KBM-7 (cell line): Measurements from ENCODE around the gene ZNF620.
"Not testable (repeated sequence)": the region's sequence is repeated elsewhere in the genome, so short reads cannot be mapped to it uniquely, and the experiment has no call there.

Experiments
- DNase-seq: peaks from one replicate; pipeline ENCODE4 v3.0.0-alpha.2; 2015
- in situ Hi-C: fragments of 300-500 bp; cut with MboI; formaldehyde crosslinking; loops from 2 replicates; pipeline ENCODE4 v1.14.3; 2020; ENCODE audit warnings: low sequenced_read_pairs, low pct_unique_long_range_greater_than_20kb, mixed read lengths

ZNF620 gene

DNA sequence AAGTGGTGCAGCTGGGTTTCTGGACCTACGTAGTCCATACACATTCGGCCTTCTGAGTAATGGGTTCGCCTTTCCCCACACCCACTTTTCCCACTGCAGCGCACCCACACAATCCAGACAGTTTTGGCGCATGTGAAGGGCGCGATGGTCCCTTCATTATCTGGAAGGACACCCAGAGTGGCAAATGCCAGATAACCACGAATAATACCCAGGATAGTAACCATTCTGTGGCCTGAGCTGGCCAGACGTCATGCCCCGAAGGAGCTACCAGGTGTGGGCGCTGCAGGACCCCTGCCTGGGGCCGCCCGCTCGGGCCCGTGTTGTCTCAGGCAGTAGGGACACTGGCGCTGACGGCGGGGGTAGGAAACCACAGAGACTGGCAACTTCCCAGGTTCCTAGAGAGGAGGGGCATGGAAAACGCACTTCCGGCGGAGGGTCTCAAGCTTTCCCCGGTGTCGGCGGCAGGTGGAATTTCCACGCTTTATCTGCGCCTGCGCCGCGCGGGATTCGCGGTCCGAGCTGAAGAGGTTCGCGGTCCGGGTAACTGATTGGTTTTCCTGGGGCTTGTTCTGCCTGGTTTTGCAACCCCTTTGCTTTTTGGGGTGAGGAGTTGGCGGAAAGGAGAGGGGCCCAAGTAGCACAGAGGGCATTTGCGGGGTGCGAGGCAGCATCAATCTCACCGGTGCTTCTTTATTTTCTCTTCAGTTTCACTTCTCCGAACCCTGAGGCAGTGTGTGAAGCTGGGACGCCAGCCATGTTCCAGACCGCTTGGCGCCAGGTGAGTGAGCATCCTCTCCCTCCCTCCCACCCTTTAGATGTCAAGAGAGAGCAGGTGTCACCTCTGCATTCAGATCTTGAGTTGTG lies at the start of gene ZNF620:
ZNF620 (plus strand) TSS at position 441 of the 864 bp plus-strand sequence; CDS start at position 755, 314 bp downstream.
- peak; percentile 91 for DNase-seq
- in situ Hi-C loops, result no loop called here

DNA sequence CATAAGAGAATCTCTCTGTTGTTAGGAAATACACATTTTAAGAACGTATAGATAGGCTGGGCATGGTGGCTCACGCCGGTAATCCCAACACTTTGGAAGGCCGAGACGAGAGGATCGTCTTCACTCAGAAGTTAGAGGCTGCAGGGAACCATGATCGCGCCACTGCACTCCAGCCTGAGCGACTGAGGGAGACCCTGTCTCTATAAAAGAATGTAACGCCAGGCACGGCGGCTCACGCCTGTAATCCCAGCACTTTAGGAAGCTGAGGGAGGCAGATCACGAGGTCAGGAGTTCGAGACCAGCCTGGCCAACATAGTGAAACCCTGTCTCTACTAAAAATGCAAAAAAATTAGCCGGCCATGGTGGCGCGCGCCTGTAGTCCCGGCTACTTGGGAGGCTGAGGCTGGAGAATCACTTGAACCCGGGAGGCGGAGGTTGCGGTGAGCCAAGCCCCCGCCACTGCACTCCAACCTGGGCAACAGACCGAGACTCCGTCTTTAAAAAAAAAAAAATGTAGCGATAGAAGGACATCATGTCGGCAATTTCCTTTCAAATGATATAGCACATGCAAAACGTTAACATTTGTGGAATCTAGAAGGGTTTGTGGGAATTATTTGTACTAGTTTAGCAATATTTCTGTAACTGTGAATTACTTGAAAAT lies 49.4 kb upstream of the ZNF620 start:
- in situ Hi-C loops, result no loop called here
- no peak for DNase-seq

DNA sequence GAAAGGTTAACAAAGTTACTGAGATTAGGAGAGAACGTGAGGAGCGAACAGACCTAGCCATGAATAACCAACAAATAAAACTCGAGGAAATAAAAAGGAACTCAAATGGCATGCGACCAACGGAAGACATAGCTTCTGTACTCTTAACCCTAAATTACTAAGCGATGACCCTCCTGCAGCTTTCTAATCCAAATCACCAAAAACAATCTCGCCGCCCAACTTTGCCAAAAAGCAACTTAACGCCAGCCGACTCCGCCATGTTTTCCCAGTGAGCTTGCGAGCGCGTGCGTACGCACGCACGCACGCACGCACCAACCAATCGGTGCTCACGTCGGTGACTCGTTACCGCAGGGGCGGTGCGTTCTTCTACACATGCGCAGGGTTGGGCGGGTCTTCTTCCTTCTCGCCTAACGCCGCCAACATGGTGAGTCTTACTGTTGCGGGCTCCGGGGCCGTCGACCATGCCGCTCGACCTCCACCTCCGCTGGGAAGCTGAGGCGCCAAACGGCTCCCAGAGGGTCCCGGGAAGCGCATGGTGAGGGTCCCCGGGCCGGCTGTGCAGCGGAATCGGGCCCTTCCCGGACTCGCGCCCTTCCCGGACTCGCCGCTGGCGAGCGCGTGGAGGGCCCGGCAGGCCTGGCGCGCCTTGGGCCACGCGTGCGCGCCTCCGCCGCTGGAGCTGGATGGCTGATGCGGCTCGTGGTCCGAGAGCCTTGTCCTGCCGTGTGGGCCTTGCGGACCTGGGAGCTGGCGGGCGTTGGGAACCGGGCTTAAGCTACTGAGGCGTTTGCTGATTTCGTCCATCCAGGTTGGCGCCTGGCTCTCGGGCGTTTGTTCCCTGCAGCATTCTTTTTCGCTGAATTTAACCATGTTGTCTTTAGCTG lies 48.7 kb upstream of the ZNF620 start, which contains the start of gene RPL14:
RPL14 (plus strand) TSS at position 400 of the 884 bp plus-strand sequence; CDS start at position 533, 133 bp downstream.
- DNase-seq, result peak; percentile 94
- in situ Hi-C loops, result no loop called here

- in situ Hi-C loops, result no loop called here
- no peak for DNase-seq
These were observed 47.4 kb upstream of the ZNF620 start for GRCh38 chr3:40458473-40458872.

- DNase-seq, in situ Hi-C loops: not testable (repeated sequence)
These were observed 45.4 kb upstream of the ZNF620 start for GRCh38 chr3:40460481-40460880.

DNA sequence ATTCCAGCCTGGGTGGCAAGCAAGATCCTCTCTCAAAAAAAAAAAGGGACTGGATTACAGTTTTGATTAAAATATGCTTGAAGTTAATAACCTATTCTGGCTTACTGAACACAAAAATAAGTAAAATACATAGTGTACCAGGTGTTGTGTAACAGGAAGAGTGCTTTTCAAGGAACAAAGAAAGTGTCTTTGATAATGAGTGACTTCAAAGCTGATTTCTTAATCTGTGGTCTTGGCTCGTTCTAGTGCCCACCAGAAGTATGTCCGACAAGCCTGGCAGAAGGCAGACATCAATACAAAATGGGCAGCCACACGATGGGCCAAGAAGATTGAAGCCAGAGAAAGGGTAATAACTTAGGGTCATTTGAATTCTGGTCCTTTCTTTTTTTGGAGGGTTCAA lies 44.7 kb upstream of the ZNF620 start:
- no peak for DNase-seq
- in situ Hi-C loops, result no loop called here

DNA sequence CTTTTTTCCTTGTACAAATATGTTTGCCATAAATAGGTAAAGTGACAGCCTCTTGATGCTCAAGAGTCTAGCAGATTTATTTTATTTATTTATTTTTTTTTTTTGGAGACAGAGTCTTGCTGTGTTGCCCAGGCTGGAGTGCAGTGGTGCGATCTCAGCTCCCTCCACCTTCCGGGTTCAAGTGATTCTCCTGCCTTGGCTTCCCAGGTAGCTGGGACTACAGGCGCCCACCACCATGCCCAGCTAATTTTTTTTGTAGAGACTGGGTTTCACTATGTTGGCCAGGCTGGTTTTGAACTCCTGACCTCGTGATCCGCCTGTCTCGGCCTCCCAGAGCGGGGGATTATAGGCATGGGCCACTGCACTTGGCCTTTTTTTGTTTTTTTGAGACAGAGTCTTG lies 43.0 kb upstream of the ZNF620 start:
- DNase-seq, in situ Hi-C loops: not testable (repeated sequence)

- in situ Hi-C loops, result no loop called here
These were observed 42.3 kb upstream of the ZNF620 start for GRCh38 chr3:40463579-40463978.

GRCh38 chr3:40464339-40465110 lies 41.3 kb upstream of the ZNF620 start:
- in situ Hi-C loops, result no loop called here
- no peak for DNase-seq

More at GRCh38 chr3:40463579-40463978, 42.3 kb upstream of the ZNF620 start:
- DNase-seq, result no peak

DNA sequence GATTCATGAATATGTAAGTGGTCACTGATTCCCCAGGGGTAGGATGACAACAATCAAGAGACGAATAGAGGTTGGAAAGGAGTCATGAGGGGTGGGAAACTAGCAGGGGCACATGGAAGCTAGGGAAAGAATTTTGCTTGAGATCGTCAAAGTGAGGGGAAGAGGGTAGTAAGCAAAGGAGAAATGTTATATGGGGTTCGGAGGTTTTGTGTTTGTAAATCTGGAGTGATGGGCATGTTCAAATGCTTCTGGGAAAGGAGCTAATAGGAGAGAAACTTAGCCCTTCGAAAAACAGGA lies 40.8 kb upstream of the ZNF620 start:
- in situ Hi-C loops, result no loop called here
- DNase-seq, result no peak

- no peak for DNase-seq
- in situ Hi-C loops, result no loop called here
These were observed 40.4 kb upstream of the ZNF620 start for GRCh38 chr3:40465456-40465855.

DNA sequence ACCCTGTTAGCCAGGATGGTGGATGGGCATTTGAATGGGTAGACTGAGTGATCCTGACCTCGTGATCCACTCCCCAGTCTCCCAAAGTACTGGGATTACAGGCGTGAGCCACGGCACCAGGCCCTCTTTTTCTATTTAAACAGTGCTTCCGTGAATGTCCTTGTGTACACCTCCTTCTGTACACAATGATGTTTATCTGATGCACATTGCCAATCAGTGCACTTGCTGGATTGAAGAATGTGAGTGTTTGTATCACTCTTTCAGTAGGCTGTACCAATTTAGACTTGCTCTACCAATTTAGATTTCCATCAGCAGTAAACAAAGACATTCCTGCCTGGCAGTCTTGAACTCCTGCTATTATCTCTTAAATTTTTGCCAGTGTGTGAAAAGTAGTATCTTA lies 37.8 kb upstream of the ZNF620 start:
- DNase-seq, result no peak
- in situ Hi-C loops, result no loop called here

DNA sequence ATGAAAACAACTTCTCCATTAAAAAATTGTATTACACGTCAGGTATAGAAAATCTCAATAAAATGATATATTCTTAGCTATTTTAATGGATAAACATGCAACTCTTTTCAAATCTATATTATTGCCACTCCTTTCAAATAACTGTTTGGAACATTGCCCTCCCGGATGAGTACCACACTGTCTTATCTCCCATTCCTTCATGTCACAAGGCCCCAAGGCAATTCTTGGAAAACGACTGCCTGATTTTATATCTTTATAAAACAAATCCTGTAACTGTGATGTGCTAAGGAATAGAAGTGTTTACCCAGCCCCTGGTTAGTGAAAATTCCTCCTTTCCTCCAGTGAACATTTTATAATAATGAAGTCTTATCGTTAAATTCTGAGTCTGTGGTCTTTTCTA lies 35.1 kb upstream of the ZNF620 start:
- in situ Hi-C loops, result no loop called here
- no peak for DNase-seq

DNA sequence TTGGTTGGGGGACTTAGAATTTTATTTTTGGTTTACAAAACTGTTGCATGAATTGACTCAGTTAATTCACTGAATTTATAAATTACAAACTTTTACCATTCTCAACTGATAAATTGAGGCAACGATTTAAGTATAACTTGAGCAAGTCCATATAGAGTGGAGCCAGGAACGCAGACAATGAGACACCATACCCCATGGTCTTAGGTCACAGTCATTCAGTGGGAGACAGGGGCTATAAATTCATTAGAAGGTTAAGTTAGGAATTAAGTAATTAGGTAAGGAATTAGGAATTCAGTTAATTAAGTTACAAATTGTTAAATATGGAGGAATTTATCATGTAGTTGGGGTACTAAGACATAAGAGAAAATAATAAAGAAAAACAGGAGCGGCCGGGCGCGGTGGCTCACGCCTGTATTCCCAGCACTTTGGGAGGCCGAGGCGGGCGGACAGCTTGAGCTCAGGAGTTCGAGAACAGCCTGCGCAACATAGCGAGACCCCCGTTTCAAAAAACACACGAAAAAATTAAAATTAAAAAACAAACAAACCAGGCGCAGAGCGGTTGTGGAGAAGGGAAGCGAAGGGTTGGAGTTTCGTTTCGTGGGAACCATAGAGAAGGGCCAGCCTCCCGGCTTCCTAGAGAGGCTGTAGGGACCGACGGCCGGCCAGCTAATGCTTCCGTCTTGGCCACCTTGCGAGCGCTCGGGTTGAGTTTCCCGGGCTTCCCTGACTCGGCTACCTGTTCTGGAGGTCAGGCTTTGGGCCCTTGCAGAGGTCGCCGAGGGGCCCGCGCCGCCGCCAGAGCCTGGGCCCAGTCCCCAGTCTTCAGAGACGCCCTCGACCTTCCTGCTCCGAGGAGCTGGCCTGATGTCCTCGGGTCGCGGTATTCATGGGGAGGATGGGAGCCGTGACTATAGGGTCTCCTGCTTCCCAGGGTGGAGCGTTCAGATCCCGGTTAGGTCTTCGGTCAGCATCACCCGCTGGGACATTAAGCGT lies 29.1 kb upstream of the ZNF620 start, which contains the start of gene ZNF619:
ZNF619 (plus strand) TSS at position 645 of the 993 bp plus-strand sequence. CDS start 858 bp downstream, outside the sequence.
- peak; percentile 78 for DNase-seq
- in situ Hi-C loops, result no loop called here

GRCh38 chr3:40477666-40478065 lies 28.2 kb upstream of the ZNF620 start:
- in situ Hi-C loops, result no loop called here
- no peak for DNase-seq

DNA sequence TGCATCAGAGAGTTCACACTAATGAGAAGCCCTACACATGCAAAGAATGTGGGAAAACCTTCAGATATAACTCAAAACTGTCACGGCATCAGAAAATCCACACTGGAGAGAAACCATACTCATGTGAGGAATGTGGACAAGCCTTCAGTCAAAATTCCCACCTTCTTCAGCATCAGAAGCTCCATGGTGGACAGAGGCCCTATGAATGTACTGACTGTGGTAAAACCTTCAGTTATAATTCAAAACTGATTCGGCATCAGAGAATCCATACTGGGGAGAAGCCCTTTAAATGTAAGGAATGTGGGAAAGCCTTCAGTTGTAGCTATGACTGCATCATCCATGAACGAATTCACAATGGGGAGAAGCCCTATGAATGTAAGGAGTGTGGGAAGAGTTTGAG lies 18.7 kb upstream of the ZNF620 start:
- in situ Hi-C loops, result no loop called here
- no peak for DNase-seq

DNA sequence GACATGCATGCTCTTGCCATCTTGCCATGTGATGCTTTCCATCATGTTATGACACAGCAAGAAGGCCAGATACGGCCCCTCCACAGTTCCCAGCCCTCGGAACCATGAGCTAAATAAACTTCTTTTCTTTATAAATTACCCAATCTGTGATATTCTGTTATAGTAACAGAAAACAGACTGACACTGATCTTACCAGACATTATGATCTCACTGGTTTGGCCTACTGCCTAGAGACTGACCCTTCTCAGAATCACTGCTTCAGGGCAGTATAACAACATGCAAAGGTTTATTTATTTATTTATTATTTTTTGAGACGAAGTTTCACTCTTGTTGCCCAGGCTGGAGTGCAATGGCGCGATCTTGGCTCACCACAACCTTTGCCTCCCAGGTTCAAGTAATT lies 14.9 kb upstream of the ZNF620 start:
- DNase-seq, result no peak

DNA sequence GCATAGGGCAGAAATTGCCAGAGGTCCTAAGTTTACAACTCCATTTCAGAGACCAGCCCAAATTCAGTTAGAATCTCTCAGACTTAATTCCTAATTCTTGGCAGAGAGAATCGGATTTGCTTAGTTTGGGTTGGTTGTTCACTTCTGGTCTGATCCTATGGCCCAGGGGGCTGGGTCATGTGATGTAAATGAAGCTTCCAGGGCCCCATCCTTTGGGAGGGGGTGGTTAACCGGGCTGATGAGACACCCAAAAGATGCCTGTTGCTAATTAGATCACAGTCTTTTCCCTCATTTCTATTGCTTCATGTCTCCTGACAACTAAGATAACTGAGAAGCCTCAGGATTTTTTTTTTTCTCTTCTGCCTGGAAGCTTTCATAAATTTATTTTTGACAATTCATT lies 11.1 kb upstream of the ZNF620 start:
- no peak for DNase-seq
- in situ Hi-C loops, result no loop called here

More for the DNA sequence above, 14.9 kb upstream of the ZNF620 start:
- in situ Hi-C loops, result no loop called here
